Gastroesophageal sphincter (tissue), 3 donors: Measurements from ENCODE around the gene IFT43.

Experiments
- EP300 ChIP-seq: sonication (generic); formaldehyde crosslinking; IDR thresholded peaks from one replicate; pipeline ENCODE4 v1.6.1; 2017; ENCODE audit warnings: antibody characterized with exemption, mild to moderate bottlenecking
- POLR2A ChIP-seq, 2 donors: fragments of 450-650 bp; IDR thresholded peaks; one replicate each; pipeline ENCODE4 v1.6.1; 2017; ENCODE audit warnings: antibody characterized with exemption in 2 of 2, mild to moderate bottlenecking in 2 of 2, moderate library complexity in 1 of 2
- POLR2AphosphoS5 ChIP-seq: sonication (generic); formaldehyde crosslinking; IDR thresholded peaks from one replicate; pipeline ENCODE4 v1.6.1; 2017; ENCODE audit warnings: antibody characterized with exemption
- TF ChIP-seq, protein P1 (sequence below), 4 experiments: fragments of 200-600 bp in 2 of 4; fragments of 450-650 bp in 2 of 4; sonication (generic) in 1 of 4; IDR thresholded peaks; one replicate each; pipeline ENCODE4 v1.5.1; 2017 to 2019; ENCODE audit warnings: antibody characterized with exemption in 4 of 4, mild to moderate bottlenecking in 2 of 4, moderate library complexity in 2 of 4

DNA sequence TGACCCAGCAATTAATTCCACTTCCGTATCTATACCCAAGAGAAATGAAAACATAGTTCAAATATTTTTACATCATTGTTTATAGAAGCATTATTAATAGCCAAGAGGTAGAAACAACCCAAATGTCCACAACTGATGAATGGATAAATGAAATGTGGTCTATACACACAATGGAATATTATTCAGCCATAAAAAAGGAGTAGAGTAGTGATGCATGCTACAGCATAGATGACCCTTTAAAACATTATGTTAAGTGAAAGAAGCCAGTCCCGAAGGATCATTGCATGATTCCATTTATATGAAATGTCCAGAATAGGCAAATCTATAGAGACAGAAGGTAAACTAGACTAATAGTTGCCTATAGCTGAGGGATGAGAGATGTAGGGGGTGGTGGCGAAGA is 33.1 kb upstream of the IFT43 start:
- TF ChIP-seq, protein P1, sequence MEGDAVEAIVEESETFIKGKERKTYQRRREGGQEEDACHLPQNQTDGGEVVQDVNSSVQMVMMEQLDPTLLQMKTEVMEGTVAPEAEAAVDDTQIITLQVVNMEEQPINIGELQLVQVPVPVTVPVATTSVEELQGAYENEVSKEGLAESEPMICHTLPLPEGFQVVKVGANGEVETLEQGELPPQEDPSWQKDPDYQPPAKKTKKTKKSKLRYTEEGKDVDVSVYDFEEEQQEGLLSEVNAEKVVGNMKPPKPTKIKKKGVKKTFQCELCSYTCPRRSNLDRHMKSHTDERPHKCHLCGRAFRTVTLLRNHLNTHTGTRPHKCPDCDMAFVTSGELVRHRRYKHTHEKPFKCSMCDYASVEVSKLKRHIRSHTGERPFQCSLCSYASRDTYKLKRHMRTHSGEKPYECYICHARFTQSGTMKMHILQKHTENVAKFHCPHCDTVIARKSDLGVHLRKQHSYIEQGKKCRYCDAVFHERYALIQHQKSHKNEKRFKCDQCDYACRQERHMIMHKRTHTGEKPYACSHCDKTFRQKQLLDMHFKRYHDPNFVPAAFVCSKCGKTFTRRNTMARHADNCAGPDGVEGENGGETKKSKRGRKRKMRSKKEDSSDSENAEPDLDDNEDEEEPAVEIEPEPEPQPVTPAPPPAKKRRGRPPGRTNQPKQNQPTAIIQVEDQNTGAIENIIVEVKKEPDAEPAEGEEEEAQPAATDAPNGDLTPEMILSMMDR (IDR thresholded peaks at IDR 0.05), result no peak
- TF ChIP-seq EP300 (no peak), POLR2A (IDR thresholded peaks at IDR 0.05) (no peak), POLR2AphosphoS5 (no peak)
